ENCODE data around the gene CCSER2.

- TF ChIP-seq CTCF (conservative IDR thresholded peaks at IDR 0.05; ENCODE audit: low read length) (no peak), EZH2phosphoT487 (IDR thresholded peaks at IDR 0.05; ENCODE audit: borderline replicate concordance) (no peak)
Measured at GRCh38 chr10:84292502-84292901, 35.9 kb upstream of the CCSER2 start.

Measured in Loucy (cell line).